Gastroesophageal sphincter (tissue), 4 donors: ENCODE measurements around the gene SEPTIN2. TPM values are rescaled to one million over a fixed set of nuclear protein-coding genes. Genes with fewer than 3 reads are reported as not detected.

ENCODE experiments used
- ATAC-seq: fragments of 150-250 bp; one replicate; pipeline ENCODE4 v1.9.1; 2016; ENCODE audit warnings: mild to moderate bottlenecking, moderate library complexity
- H3K27ac ChIP-seq, 4 donors: fragments of 200-600 bp; sonication (generic) in 3 of 4; 1 replicate in 3 of 4; 2 replicates in 1 of 4; pipeline ENCODE4 v1.5.1; 2016 to 2019
- H3K27me3 ChIP-seq: fragments of 200-600 bp; sonication (generic); one replicate; pipeline ENCODE4 v1.5.1; 2019
- H3K36me3 ChIP-seq, 2 donors: fragments of 200-600 bp; sonication (generic); one replicate each; pipeline ENCODE4 v1.5.1; 2019; ENCODE audit warnings: control low read depth in 1 of 2
- H3K4me1 ChIP-seq, 3 donors: fragments of 200-600 bp; sonication (generic); 1 replicate in 2 of 3; 2 replicates in 1 of 3; pipeline ENCODE4 v1.5.1; 2016 to 2019; ENCODE audit warnings: control low read depth in 2 of 3
- H3K4me3 ChIP-seq, 2 donors: fragments of 200-600 bp; sonication (generic); one replicate each; pipeline ENCODE4 v1.5.1; 2019; ENCODE audit warnings: mild to moderate bottlenecking in 1 of 2, moderate library complexity in 1 of 2
- H3K9me3 ChIP-seq, 3 donors: fragments of 200-600 bp; sonication (generic); one replicate each; pipeline ENCODE4 v1.5.1; 2017 to 2019; ENCODE audit warnings: control low read depth in 2 of 3
- CTCF ChIP-seq, 4 experiments: fragments of 200-600 bp in 2 of 4; fragments of 450-650 bp in 2 of 4; sonication (generic) in 1 of 4; IDR thresholded peaks; one replicate each; pipeline ENCODE4 v1.5.1; 2017 to 2019; ENCODE audit warnings: antibody characterized with exemption in 4 of 4, mild to moderate bottlenecking in 2 of 4, moderate library complexity in 2 of 4
- EP300 ChIP-seq: sonication (generic); formaldehyde crosslinking; IDR thresholded peaks from one replicate; pipeline ENCODE4 v1.6.1; 2017; ENCODE audit warnings: antibody characterized with exemption, mild to moderate bottlenecking
- POLR2A ChIP-seq, 2 donors: fragments of 450-650 bp; IDR thresholded peaks; one replicate each; pipeline ENCODE4 v1.6.1; 2017; ENCODE audit warnings: antibody characterized with exemption in 2 of 2, mild to moderate bottlenecking in 2 of 2, moderate library complexity in 1 of 2
- POLR2AphosphoS5 ChIP-seq: sonication (generic); formaldehyde crosslinking; IDR thresholded peaks from one replicate; pipeline ENCODE4 v1.6.1; 2017; ENCODE audit warnings: antibody characterized with exemption
- WGBS, 2 donors: methylation state at CpG; one replicate each; pipeline ENCODE4 v1.1.5; 2018; ENCODE audit warnings: low coverage in 1 of 2; 5-methylcytosine and 5-hydroxymethylcytosine counted together
- total RNA-seq, 4 donors: library from RNA; depleted of rRNA; stranded (reverse); fragments of >200 nt; gene quantifications; one replicate each; pipeline ENCODE4 v1.1.0, GENCODE V29; 2016

Gene SEPTIN2
- total RNA-seq, 4 donors from 2014 or later = 317 to 360 (median 330) TPM

- no peak for TF ChIP-seq CTCF (IDR thresholded peaks at IDR 0.05)
- no peak for TF ChIP-seq POLR2AphosphoS5
- TF ChIP-seq POLR2A (IDR thresholded peaks at IDR 0.05) = no peak
- no peak for TF ChIP-seq EP300
- no peak overlapping the region for H3K27ac ChIP-seq
- no peak overlapping the region for H3K4me3 ChIP-seq
- no peaks in the 10 kb centered on the region for H3K27me3 ChIP-seq
- no peaks in the 10 kb centered on the region for H3K9me3 ChIP-seq
- H3K4me1 ChIP-seq = peaks cover 0 to 26% (median 0%) of the 10 kb centered on the region in 3 donors
- 64 to 80% methylated on average over 6 to 7 of the region's 7 CpGs for WGBS, 2 donors
- no peak for ATAC-seq
- H3K36me3 ChIP-seq = peaks cover 0 to 8% of the 10 kb centered on the region in 2 donors
These were observed 20.2 kb upstream of the SEPTIN2 start for GRCh38 chr2:241295326-241296095.

GRCh38 chr2:241296767-241297166 lies 19.0 kb upstream of the SEPTIN2 start:
- Histone ChIP-seq H3K27ac (no peak overlapping the region), H3K27me3 (no peaks in the 10 kb centered on the region), H3K9me3 (no peaks in the 10 kb centered on the region), H3K4me3 (no peak overlapping the region), H3K4me1 (peaks cover 0 to 29% (median 0%) of the 10 kb centered on the region in 3 donors), H3K36me3 (peaks cover 0 to 8% of the 10 kb centered on the region in 2 donors)
- TF ChIP-seq EP300 (no peak), POLR2A (IDR thresholded peaks at IDR 0.05) (no peak), CTCF (IDR thresholded peaks at IDR 0.05) (no peak), POLR2AphosphoS5 (no peak)
- WGBS, 2 donors = 91 to 92% methylated on average over 8 of the region's 8 CpGs
- no peak for ATAC-seq

- TF ChIP-seq CTCF (IDR thresholded peaks at IDR 0.05) = no peak
- TF ChIP-seq POLR2A (IDR thresholded peaks at IDR 0.05) = no peak
- TF ChIP-seq EP300 = no peak
- TF ChIP-seq POLR2AphosphoS5 = no peak
- H3K9me3 ChIP-seq = no peaks in the 10 kb centered on the region
- no peaks in the 10 kb centered on the region for H3K27me3 ChIP-seq
- 93 to 98% methylated on average over 4 to 5 of the region's 5 CpGs for WGBS, 2 donors
- H3K4me1 ChIP-seq = peaks cover 0 to 42% (median 0%) of the 10 kb centered on the region in 3 donors
- H3K4me3 ChIP-seq = no peak overlapping the region
- peaks cover 0 to 8% of the 10 kb centered on the region in 2 donors for H3K36me3 ChIP-seq
- no peak for ATAC-seq
- no peak overlapping the region for H3K27ac ChIP-seq
These were observed 17.1 kb upstream of the SEPTIN2 start for GRCh38 chr2:241298673-241299072.

- peaks cover 0 to 8% of the 10 kb centered on the region in 2 donors for H3K36me3 ChIP-seq
- no peak overlapping the region for H3K4me3 ChIP-seq
- ATAC-seq = no peak
- H3K9me3 ChIP-seq = no peaks in the 10 kb centered on the region
- 78 to 82% methylated on average over 3 to 9 of the region's 12 CpGs for WGBS, 2 donors
- H3K27me3 ChIP-seq = no peaks in the 10 kb centered on the region
- no peak overlapping the region for H3K27ac ChIP-seq
- H3K4me1 ChIP-seq = peaks cover 0 to 49% (median 0%) of the 10 kb centered on the region in 3 donors
- TF ChIP-seq POLR2AphosphoS5 = no peak
- TF ChIP-seq EP300 = no peak
- no peak for TF ChIP-seq POLR2A (IDR thresholded peaks at IDR 0.05)
- TF ChIP-seq CTCF (IDR thresholded peaks at IDR 0.05) = no peak
These were observed 15.7 kb upstream of the SEPTIN2 start for GRCh38 chr2:241300000-241300399.

GRCh38 chr2:241302083-241302482 lies 13.6 kb upstream of the SEPTIN2 start:
- Histone ChIP-seq H3K27me3 (no peaks in the 10 kb centered on the region), H3K9me3 (no peaks in the 10 kb centered on the region), H3K36me3 (peaks cover 0 to 6% of the 10 kb centered on the region in 2 donors), H3K4me3 (no peak overlapping the region), H3K27ac (no peak overlapping the region), H3K4me1 (peaks cover 0 to 44% (median 0%) of the 10 kb centered on the region in 3 donors)
- no peak for ATAC-seq
- TF ChIP-seq EP300 (no peak), CTCF (IDR thresholded peaks at IDR 0.05) (no peak), POLR2AphosphoS5 (no peak), POLR2A (IDR thresholded peaks at IDR 0.05) (no peak)
- WGBS, 2 donors = 90 to 93% methylated on average over 3 of the region's 3 CpGs
